Testis (tissue), 2 donors: Measurements from ENCODE around the gene PITPNM3.
"Not testable (repeated sequence)": the region's sequence is repeated elsewhere in the genome, so short reads cannot be mapped to it uniquely, and the experiment has no call there.

ENCODE experiments used
- CTCF ChIP-seq, 3 experiments: fragments of 450-650 bp in 2 of 3; fragments of 200-600 bp in 1 of 3; sonication (generic) in 1 of 3; IDR thresholded peaks; one replicate each; pipeline ENCODE4 v1.5.1; 2016 to 2019; ENCODE audit warnings: antibody characterized with exemption in 3 of 3, mild to moderate bottlenecking in 2 of 3, moderate library complexity in 1 of 3
- POLR2A ChIP-seq: fragments of 450-650 bp; IDR thresholded peaks from one replicate; pipeline ENCODE4 v1.6.1; 2017; ENCODE audit warnings: antibody characterized with exemption, mild to moderate bottlenecking, moderate library complexity

GRCh38 chr17:6593371-6593770, 37.0 kb upstream of the PITPNM3 start:
- not testable (repeated sequence) for TF ChIP-seq CTCF (IDR thresholded peaks at IDR 0.05); POLR2A
